GM23338 (cell line): Measurements from ENCODE around the gene PSORS1C2.

ENCODE experiments used
- CREB1 ChIP-seq: fragments of 250-450 bp; sonication (Bioruptor Pico); IDR thresholded peaks from 2 replicates; pipeline ENCODE4 v1.5.0; 2020; ENCODE audit warnings: low read depth, mild to moderate bottlenecking, moderate library complexity
- CTCF ChIP-seq, 2 experiments: fragments of 200-600 bp in 1 of 2; sonication (generic) in 1 of 2; conservative IDR thresholded peaks; 2 replicates each; pipeline versions ENCODE4 v1.5.1 to v1.6.1; 2016 to 2017; ENCODE audit warnings: antibody characterized with exemption in 2 of 2, low read depth in 2 of 2, mild to moderate bottlenecking in 2 of 2, moderate library complexity in 1 of 2
- ETS1 ChIP-seq: IDR thresholded peaks from 2 replicates; pipeline ENCODE4 v1.6.1; 2016; ENCODE audit warnings: antibody characterized with exemption
- EZH2 ChIP-seq: fragments of 200-600 bp; sonication (generic); IDR thresholded peaks from one replicate; pipeline ENCODE4 v1.8.0; 2017; ENCODE audit warnings: antibody characterized with exemption, mild to moderate bottlenecking, low read depth; ENCODE audit not compliant: unreplicated experiment
- EZH2phosphoT487 ChIP-seq: fragments of 200-600 bp; sonication (generic); IDR thresholded peaks from one replicate; pipeline ENCODE4 v1.8.1; 2018; ENCODE audit warnings: antibody characterized with exemption; ENCODE audit not compliant: unreplicated experiment
- JUNB ChIP-seq: IDR thresholded peaks from one replicate; pipeline ENCODE4 v1.6.1; 2016; ENCODE audit warnings: antibody characterized with exemption; ENCODE audit not compliant: unreplicated experiment
- NANOG ChIP-seq: IDR thresholded peaks from 2 replicates; pipeline ENCODE4 v1.6.1; 2016; ENCODE audit warnings: antibody characterized with exemption, borderline replicate concordance
- POLR2AphosphoS5 ChIP-seq: IDR thresholded peaks from 2 replicates; pipeline ENCODE4 v1.6.1; 2016; ENCODE audit warnings: antibody characterized with exemption, low read depth
- STAT1 ChIP-seq: IDR thresholded peaks from one replicate; pipeline ENCODE4 v1.6.1; 2016; ENCODE audit warnings: antibody characterized with exemption; ENCODE audit not compliant: unreplicated experiment
- ZNF331 ChIP-seq: fragments of 250-450 bp; sonication (Bioruptor Pico); IDR thresholded peaks from 2 replicates; pipeline ENCODE4 v1.5.0; 2020; ENCODE audit warnings: low read depth, mild to moderate bottlenecking, moderate library complexity
- ZNF462 ChIP-seq: fragments of 250-450 bp; sonication (Bioruptor Pico); IDR thresholded peaks from 2 replicates; pipeline ENCODE4 v1.5.0; 2020; ENCODE audit warnings: mild to moderate bottlenecking, moderate library complexity
- TF ChIP-seq, protein P1 (sequence below): IDR thresholded peaks from one replicate; pipeline ENCODE4 v1.6.1; 2018; ENCODE audit warnings: antibody characterized with exemption; ENCODE audit not compliant: unreplicated experiment

DNA sequence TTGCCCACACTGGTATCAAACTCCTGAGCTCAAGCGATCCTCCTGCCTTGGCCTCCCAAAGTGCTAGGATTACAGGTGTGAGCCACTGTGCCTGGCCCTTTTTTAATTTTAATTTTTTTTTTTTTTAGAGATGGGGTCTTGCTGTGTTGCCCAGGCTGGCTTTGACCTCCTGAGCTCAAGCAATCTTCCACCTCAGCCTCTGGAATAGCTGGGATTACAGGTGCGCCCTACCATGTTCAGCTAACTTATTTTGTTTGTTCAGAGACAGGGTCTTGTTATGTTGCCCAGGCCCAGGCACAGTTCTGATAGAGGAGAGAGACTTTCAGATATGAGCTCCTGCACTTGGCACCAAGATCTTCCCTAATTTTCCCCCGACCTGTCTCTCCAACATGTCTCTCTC, 8.1 kb downstream of the PSORS1C2 start:
- TF ChIP-seq CTCF (conservative IDR thresholded peaks at IDR 0.05; ENCODE audit: low read depth in 2 of 2) (no peak), EZH2 (no peak), JUNB (no peak), EZH2phosphoT487 (no peak), POLR2AphosphoS5 (no peak), CREB1 (CRISPR knock-in tag) (no peak), ETS1 (no peak), NANOG (no peak), ZNF462 (CRISPR knock-in tag) (no peak), STAT1 (no peak), ZNF331 (CRISPR knock-in tag) (no peak)
- TF ChIP-seq, protein P1, sequence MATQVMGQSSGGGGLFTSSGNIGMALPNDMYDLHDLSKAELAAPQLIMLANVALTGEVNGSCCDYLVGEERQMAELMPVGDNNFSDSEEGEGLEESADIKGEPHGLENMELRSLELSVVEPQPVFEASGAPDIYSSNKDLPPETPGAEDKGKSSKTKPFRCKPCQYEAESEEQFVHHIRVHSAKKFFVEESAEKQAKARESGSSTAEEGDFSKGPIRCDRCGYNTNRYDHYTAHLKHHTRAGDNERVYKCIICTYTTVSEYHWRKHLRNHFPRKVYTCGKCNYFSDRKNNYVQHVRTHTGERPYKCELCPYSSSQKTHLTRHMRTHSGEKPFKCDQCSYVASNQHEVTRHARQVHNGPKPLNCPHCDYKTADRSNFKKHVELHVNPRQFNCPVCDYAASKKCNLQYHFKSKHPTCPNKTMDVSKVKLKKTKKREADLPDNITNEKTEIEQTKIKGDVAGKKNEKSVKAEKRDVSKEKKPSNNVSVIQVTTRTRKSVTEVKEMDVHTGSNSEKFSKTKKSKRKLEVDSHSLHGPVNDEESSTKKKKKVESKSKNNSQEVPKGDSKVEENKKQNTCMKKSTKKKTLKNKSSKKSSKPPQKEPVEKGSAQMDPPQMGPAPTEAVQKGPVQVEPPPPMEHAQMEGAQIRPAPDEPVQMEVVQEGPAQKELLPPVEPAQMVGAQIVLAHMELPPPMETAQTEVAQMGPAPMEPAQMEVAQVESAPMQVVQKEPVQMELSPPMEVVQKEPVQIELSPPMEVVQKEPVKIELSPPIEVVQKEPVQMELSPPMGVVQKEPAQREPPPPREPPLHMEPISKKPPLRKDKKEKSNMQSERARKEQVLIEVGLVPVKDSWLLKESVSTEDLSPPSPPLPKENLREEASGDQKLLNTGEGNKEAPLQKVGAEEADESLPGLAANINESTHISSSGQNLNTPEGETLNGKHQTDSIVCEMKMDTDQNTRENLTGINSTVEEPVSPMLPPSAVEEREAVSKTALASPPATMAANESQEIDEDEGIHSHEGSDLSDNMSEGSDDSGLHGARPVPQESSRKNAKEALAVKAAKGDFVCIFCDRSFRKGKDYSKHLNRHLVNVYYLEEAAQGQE = no peak
